H9 (cell line): ENCODE results near the gene FIBP. TPM values are rescaled to one million over a fixed set of nuclear protein-coding genes. Genes with fewer than 3 reads are reported as not detected.

Experiments
- DNase-seq: peaks from one replicate; pipeline ENCODE4 v3.0.0-alpha.2; 2017
- H2AFZ ChIP-seq: one replicate; pipeline ENCODE4 v1.6.1; 2013; ENCODE audit warnings: mild to moderate bottlenecking, low read length, control low read depth, moderate library complexity
- H2AK5ac ChIP-seq: 2 replicates; pipeline ENCODE4 v1.6.1; 2013; ENCODE audit warnings: low read length, control low read depth, mixed read lengths; ENCODE audit not compliant: insufficient read length
- H2BK120ac ChIP-seq: one replicate; pipeline ENCODE4 v1.6.1; 2013; ENCODE audit warnings: low read depth, mild to moderate bottlenecking, low read length, control low read depth, inconsistent platforms; ENCODE audit not compliant: poor library complexity, severe bottlenecking
- H2BK12ac ChIP-seq: 2 replicates; pipeline ENCODE4 v1.6.1; 2013; ENCODE audit warnings: low read length, control low read depth, mixed read lengths, low read depth; ENCODE audit not compliant: insufficient read length
- H2BK15ac ChIP-seq: 2 replicates; pipeline ENCODE4 v1.6.1; 2013; ENCODE audit warnings: low read depth, low read length, control low read depth
- H2BK20ac ChIP-seq: one replicate; pipeline ENCODE4 v1.6.1; 2013; ENCODE audit warnings: low read depth, mild to moderate bottlenecking, low read length, control low read depth, inconsistent platforms; ENCODE audit not compliant: poor library complexity, severe bottlenecking
- H2BK5ac ChIP-seq: 2 replicates; pipeline ENCODE4 v1.6.1; 2013; ENCODE audit warnings: low read length, control low read depth, mixed read lengths; ENCODE audit not compliant: insufficient read length
- H3K14ac ChIP-seq: 2 replicates; pipeline ENCODE4 v1.6.1; 2013; ENCODE audit warnings: low read length, control low read depth; ENCODE audit not compliant: insufficient read depth
- H3K18ac ChIP-seq: 2 replicates; pipeline ENCODE4 v1.6.1; 2013; ENCODE audit warnings: low read depth, mild to moderate bottlenecking, mixed read lengths, low read length, control low read depth; ENCODE audit not compliant: insufficient read length
- H3K23ac ChIP-seq: 2 replicates; pipeline ENCODE4 v1.6.1; 2013; ENCODE audit warnings: low read length, control low read depth, mixed read lengths, low read depth; ENCODE audit not compliant: insufficient read length
- H3K23me2 ChIP-seq: 2 replicates; pipeline ENCODE4 v1.6.1; 2013; ENCODE audit warnings: low read depth, mild to moderate bottlenecking, mixed read lengths, low read length, control low read depth; ENCODE audit not compliant: insufficient read length, poor library complexity, severe bottlenecking
- H3K27ac ChIP-seq: 2 replicates; pipeline ENCODE4 v1.5.1; 2013; ENCODE audit warnings: low read length, control low read depth, mixed read lengths, low read depth; ENCODE audit not compliant: insufficient read length
- H3K27me3 ChIP-seq: 2 replicates; pipeline ENCODE4 v1.6.1; 2013; ENCODE audit warnings: low read length, control low read depth, inconsistent platforms; ENCODE audit not compliant: insufficient read depth
- H3K4ac ChIP-seq: 2 replicates; pipeline ENCODE4 v1.6.1; 2013; ENCODE audit warnings: low read depth, mild to moderate bottlenecking, control low read depth, inconsistent platforms, low read length, moderate library complexity
- H3K4me1 ChIP-seq: 2 replicates; pipeline ENCODE4 v1.6.1; 2013; ENCODE audit warnings: low read length, control low read depth, inconsistent platforms; ENCODE audit not compliant: insufficient read depth
- H3K4me2 ChIP-seq: 2 replicates; pipeline ENCODE4 v1.6.1; 2013; ENCODE audit warnings: low read length, control low read depth, mixed read lengths; ENCODE audit not compliant: insufficient read length, insufficient read depth
- H3K56ac ChIP-seq: 2 replicates; pipeline ENCODE4 v1.6.1; 2013; ENCODE audit warnings: low read depth, mild to moderate bottlenecking, mixed read lengths, low read length, control low read depth; ENCODE audit not compliant: insufficient read length
- H3K79me1 ChIP-seq: 2 replicates; pipeline ENCODE4 v1.6.1; 2013; ENCODE audit warnings: low read depth, mild to moderate bottlenecking, moderate library complexity, low read length, control low read depth, inconsistent platforms; ENCODE audit not compliant: insufficient read depth, poor library complexity, severe bottlenecking
- H3K79me2 ChIP-seq: 2 replicates; pipeline ENCODE4 v1.6.1; 2013; ENCODE audit warnings: low read length, control low read depth, inconsistent platforms; ENCODE audit not compliant: insufficient read depth
- H3K9ac ChIP-seq: 2 replicates; pipeline ENCODE4 v1.6.1; 2013; ENCODE audit warnings: low read length, control low read depth, mixed read lengths; ENCODE audit not compliant: insufficient read length; ENCODE audit errors: extremely low read depth
- H3K9me3 ChIP-seq: one replicate; pipeline ENCODE4 v1.6.1; 2013; ENCODE audit warnings: low read depth, low read length, inconsistent platforms; ENCODE audit not compliant: control insufficient read depth
- H3T11ph ChIP-seq: one replicate; pipeline ENCODE4 v1.6.1; 2013; ENCODE audit warnings: mild to moderate bottlenecking, low read length, control low read depth, inconsistent platforms
- H4K20me1 ChIP-seq: one replicate; pipeline ENCODE4 v1.6.1; 2013; ENCODE audit not compliant: control insufficient read depth, insufficient read length, insufficient read depth
- H4K5ac ChIP-seq: 2 replicates; pipeline ENCODE4 v1.6.1; 2013; ENCODE audit warnings: low read depth, mild to moderate bottlenecking, mixed read lengths, low read length, control low read depth; ENCODE audit not compliant: insufficient read length
- H4K8ac ChIP-seq: replicated peaks from 2 replicates; pipeline ENCODE4 v1.6.1; 2013; ENCODE audit warnings: low read length, control low read depth, mixed read lengths, low read depth; ENCODE audit not compliant: insufficient read length
- H4K91ac ChIP-seq: 2 replicates; pipeline ENCODE4 v1.6.1; 2013; ENCODE audit warnings: low read depth, mild to moderate bottlenecking, moderate library complexity, mixed read lengths, low read length, control low read depth; ENCODE audit not compliant: insufficient read length
- H3K27ac Mint-ChIP-seq, 3 experiments: 2 replicates in 2 of 3; 3 replicates in 1 of 3; pipeline ENCODE4 v1.8.0; 2020 to 2021; ENCODE audit warnings: mixed read lengths in 3 of 3, mild to moderate bottlenecking in 1 of 3, moderate library complexity in 1 of 3
- H3K27me3 Mint-ChIP-seq: 2 replicates; pipeline ENCODE4 v1.8.0; 2021; ENCODE audit warnings: low read depth, mild to moderate bottlenecking, moderate library complexity, mixed read lengths
- H3K36me3 Mint-ChIP-seq, 3 experiments: 2 replicates in 2 of 3; 3 replicates in 1 of 3; pipeline ENCODE4 v1.8.0; 2020 to 2021; ENCODE audit warnings: low read depth in 3 of 3, mixed read lengths in 3 of 3; ENCODE audit not compliant: insufficient read depth in 1 of 3
- H3K4me1 Mint-ChIP-seq, 2 experiments: 2 replicates each; pipeline ENCODE4 v1.8.0; 2020; ENCODE audit warnings: mixed read lengths in 2 of 2
- H3K4me3 Mint-ChIP-seq, 2 experiments: 2 replicates in 1 of 2; 3 replicates in 1 of 2; pipeline ENCODE4 v1.8.0; 2020 to 2021; ENCODE audit warnings: mild to moderate bottlenecking in 2 of 2, mixed read lengths in 2 of 2, moderate library complexity in 1 of 2
- H3K9me3 Mint-ChIP-seq, 2 experiments: 2 replicates in 1 of 2; 3 replicates in 1 of 2; pipeline ENCODE4 v1.8.0; 2020; ENCODE audit warnings: mild to moderate bottlenecking in 2 of 2, mixed read lengths in 2 of 2, moderate library complexity in 1 of 2
- CTCF ChIP-seq: fragments of 200-600 bp; sonication (generic); conservative IDR thresholded peaks from 3 replicates; pipeline ENCODE4 v1.8.0; 2021; ENCODE audit warnings: antibody characterized with exemption, mild to moderate bottlenecking
- WGBS: extraction: QIAGEN DNeasy Blood & Tissue Kit; methylation state at CpG from one replicate; pipeline ENCODE4 v1.1.7; 2013; ENCODE audit warnings: missing lambda C conversion rate, low lambda C conversion rate, mixed read lengths; ENCODE audit not compliant: insufficient read length; ENCODE audit errors: extremely low coverage; 5-methylcytosine and 5-hydroxymethylcytosine counted together
- total RNA-seq: library from RNA; stranded (reverse); gene quantifications from 2 replicates; pipeline ENCODE4 v1.2.1, GENCODE V29; 2021

FIBP gene
- total RNA-seq, 1 experiment from 2014 or later = 87.0 TPM

GRCh38 chr11:65921033-65921555, 32.8 kb upstream of the FIBP start:
- no peak overlapping the region for H3K14ac ChIP-seq
- H4K5ac ChIP-seq = no peak overlapping the region
- H3K79me2 ChIP-seq = no peaks in the 10 kb centered on the region
- H2BK120ac ChIP-seq = no peak overlapping the region
- peaks cover 11 to 21% of the 10 kb centered on the region in 2 experiments for H3K4me1 Mint-ChIP-seq
- H2BK5ac ChIP-seq = no peak overlapping the region
- H3K4ac ChIP-seq = no peak overlapping the region
- H3K27ac ChIP-seq = no peak overlapping the region
- no peaks in the 10 kb centered on the region for H3K9me3 Mint-ChIP-seq
- no peak for DNase-seq
- H2BK15ac ChIP-seq = no peak overlapping the region
- no peak overlapping the region for H3K56ac ChIP-seq
- H4K8ac ChIP-seq = no peak overlapping the region
- H3K9ac ChIP-seq = no peak overlapping the region
- no peaks in the 10 kb centered on the region for H3K4me1 ChIP-seq
- no peak overlapping the region for H2BK12ac ChIP-seq
- no peaks in the 10 kb centered on the region for H3K27me3 ChIP-seq
- H3K36me3 Mint-ChIP-seq = peaks cover 1 to 25% (median 23%) of the 10 kb centered on the region in 3 experiments; a peak in 6 of 7 replicates
- H2BK20ac ChIP-seq = no peak overlapping the region
- no peaks in the 10 kb centered on the region for H3K27me3 Mint-ChIP-seq
- no peak overlapping the region for H4K91ac ChIP-seq
- peak overlapping the region in 1 of 2 experiments; percentile 84; a peak in 3 of 5 replicates for H3K4me3 Mint-ChIP-seq
- H3K79me1 ChIP-seq = no peaks in the 10 kb centered on the region
- no peaks in the 10 kb centered on the region for H4K20me1 ChIP-seq
- peaks cover 11% of the 10 kb centered on the region for H3K23me2 ChIP-seq
- no peak overlapping the region for H3K23ac ChIP-seq
- H3T11ph ChIP-seq = no peak overlapping the region
- no peak overlapping the region for H3K18ac ChIP-seq
- H2AFZ ChIP-seq = no peak overlapping the region
- WGBS = no CpG with 5 or more reads among the region's 12 CpGs
- no peaks in the 10 kb centered on the region for H3K9me3 ChIP-seq
- no peak overlapping the region for H3K4me2 ChIP-seq
- no peak overlapping the region for H3K27ac Mint-ChIP-seq
- no peak for TF ChIP-seq CTCF
- no peak overlapping the region for H2AK5ac ChIP-seq
